Right atrium auricular region (tissue), 2 donors: ENCODE measurements around the gene CGAS. TPM values are rescaled to one million over a fixed set of nuclear protein-coding genes. Genes with fewer than 3 reads are reported as not detected.

ENCODE experiments used
- DNase-seq: peaks from one replicate; pipeline ENCODE4 v3.0.0-alpha.2; 2019; ENCODE audit warnings: low spot score
- H3K27ac ChIP-seq, 2 donors: fragments of 200-600 bp; sonication (generic); 1 replicate in 1 of 2; 2 replicates in 1 of 2; pipeline ENCODE4 v1.5.1; 2016 to 2019
- H3K27me3 ChIP-seq, 2 donors: fragments of 200-600 bp; sonication (generic); one replicate each; pipeline versions ENCODE4 v1.5.1 to v1.6.0; 2017 to 2019
- H3K36me3 ChIP-seq: fragments of 200-600 bp; sonication (generic); one replicate; pipeline ENCODE4 v1.5.1; 2016
- H3K4me1 ChIP-seq, 2 donors: fragments of 200-600 bp; sonication (generic); one replicate each; pipeline versions ENCODE4 v1.5.1 to v1.6.0; 2017 to 2019
- H3K4me3 ChIP-seq, 2 donors: fragments of 200-600 bp; sonication (generic); 1 replicate in 1 of 2; 2 replicates in 1 of 2; pipeline ENCODE4 v1.5.1; 2017 to 2019; ENCODE audit warnings: mild to moderate bottlenecking in 1 of 2, moderate library complexity in 1 of 2
- H3K9me3 ChIP-seq, 2 donors: fragments of 200-600 bp; sonication (generic); one replicate each; pipeline ENCODE4 v1.5.1; 2019
- CTCF ChIP-seq, 2 donors: fragments of 200-600 bp; sonication (generic); IDR thresholded peaks; one replicate each; pipeline ENCODE4 v1.5.1; 2019; ENCODE audit warnings: antibody characterized with exemption in 2 of 2
- total RNA-seq, 2 donors: library from RNA; depleted of rRNA; stranded (reverse); fragments of >200 nt; gene quantifications; one replicate each; pipeline ENCODE4 v1.1.0, GENCODE V29; 2016

CGAS gene
- total RNA-seq, 2 donors from 2014 or later = 1.4 to 1.7 TPM

GRCh38 chr6:73418081-73418741 is 33.9 kb downstream of the CGAS start:
- Histone ChIP-seq H3K9me3 (no peaks in the 10 kb centered on the region), H3K4me1 (no peaks in the 10 kb centered on the region), H3K36me3 (no peaks in the 10 kb centered on the region), H3K27me3 (no peaks in the 10 kb centered on the region), H3K27ac (no peak overlapping the region), H3K4me3 (no peak overlapping the region)
- no peak for DNase-seq
- TF ChIP-seq CTCF (IDR thresholded peaks at IDR 0.05) = no peak

GRCh38 chr6:73413102-73413501 is 39.0 kb downstream of the CGAS start:
- H3K27ac ChIP-seq = no peak overlapping the region
- no peak overlapping the region for H3K4me3 ChIP-seq
- TF ChIP-seq CTCF (IDR thresholded peaks at IDR 0.05) = no peak
- no peaks in the 10 kb centered on the region for H3K36me3 ChIP-seq
- H3K4me1 ChIP-seq = no peaks in the 10 kb centered on the region
- H3K27me3 ChIP-seq = no peaks in the 10 kb centered on the region
- no peaks in the 10 kb centered on the region for H3K9me3 ChIP-seq
- DNase-seq = no peak

GRCh38 chr6:73409395-73409794 is 42.7 kb downstream of the CGAS start:
- Histone ChIP-seq H3K4me3 (no peak overlapping the region), H3K4me1 (no peaks in the 10 kb centered on the region), H3K9me3 (no peaks in the 10 kb centered on the region), H3K36me3 (no peaks in the 10 kb centered on the region), H3K27ac (no peak overlapping the region), H3K27me3 (no peaks in the 10 kb centered on the region)
- no peak for DNase-seq
- no peak for TF ChIP-seq CTCF (IDR thresholded peaks at IDR 0.05)

- no peak for DNase-seq
- Histone ChIP-seq H3K27ac (no peak overlapping the region), H3K27me3 (no peaks in the 10 kb centered on the region), H3K36me3 (no peaks in the 10 kb centered on the region), H3K4me3 (no peak overlapping the region), H3K9me3 (no peaks in the 10 kb centered on the region), H3K4me1 (no peaks in the 10 kb centered on the region)
- TF ChIP-seq CTCF (IDR thresholded peaks at IDR 0.05) = no peak
Measured at GRCh38 chr6:73400656-73401055, 51.4 kb downstream of the CGAS start.

GRCh38 chr6:73395875-73396274 is 56.2 kb downstream of the CGAS start:
- no peaks in the 10 kb centered on the region for H3K9me3 ChIP-seq
- H3K27ac ChIP-seq = no peak overlapping the region
- TF ChIP-seq CTCF (IDR thresholded peaks at IDR 0.05) = no peak
- H3K36me3 ChIP-seq = no peaks in the 10 kb centered on the region
- H3K4me1 ChIP-seq = no peaks in the 10 kb centered on the region
- DNase-seq = no peak
- H3K27me3 ChIP-seq = no peaks in the 10 kb centered on the region
- H3K4me3 ChIP-seq = no peak overlapping the region
